ENCODE data around the gene CXADR.

Gene CXADR

DNA sequence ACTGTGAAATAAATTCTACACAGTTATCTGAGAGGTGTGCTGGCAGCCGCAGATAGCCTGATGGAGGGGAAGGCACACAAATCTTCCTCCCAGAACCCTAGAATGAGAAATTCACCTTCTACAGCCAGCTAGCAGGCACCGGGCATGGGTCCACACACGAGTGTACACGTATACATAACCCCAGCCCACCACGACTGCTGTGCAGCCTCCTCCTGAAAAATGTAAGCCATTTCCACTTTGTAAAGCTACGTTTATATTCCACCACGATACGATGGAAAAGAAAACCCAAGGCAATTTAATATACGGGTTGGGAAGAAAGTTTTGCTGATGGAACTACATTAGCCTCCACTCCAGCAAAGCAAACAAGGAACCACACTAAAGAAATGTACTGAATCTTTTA, 98.1 kb downstream of the CXADR start:
- FAIRE-seq, result no peak

GRCh38 chr21:17611414-17612022, 98.7 kb downstream of the CXADR start:
- FAIRE-seq, result no peak

DNA sequence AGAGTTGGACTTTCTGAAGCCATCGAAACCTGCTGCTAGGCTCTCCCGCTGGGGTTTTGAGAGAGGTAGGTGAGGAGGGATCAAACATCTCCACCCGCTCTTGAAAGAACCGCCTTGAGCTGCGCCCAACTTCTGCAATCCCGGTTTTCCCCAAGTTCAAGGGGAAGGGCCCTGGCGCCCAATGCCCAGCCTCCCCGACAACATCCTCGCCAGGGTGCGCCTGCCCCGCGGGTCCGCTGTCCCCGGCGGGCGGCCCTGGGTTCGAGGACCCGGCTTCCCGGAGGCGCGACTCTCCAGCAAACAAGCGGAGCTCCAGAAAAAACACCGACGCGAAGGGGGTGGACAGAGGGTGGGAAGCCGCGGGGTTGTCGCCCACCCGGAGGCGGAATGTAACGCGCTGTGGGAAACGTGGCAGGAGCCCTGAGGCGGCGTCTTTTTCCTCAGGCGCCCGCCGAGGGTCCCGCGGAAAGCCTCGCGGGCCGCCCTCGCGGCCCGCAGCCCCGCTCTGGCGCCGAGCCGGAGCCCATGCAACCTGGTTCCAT, 99.3 kb downstream of the CXADR start:
- no peak for FAIRE-seq

DNA sequence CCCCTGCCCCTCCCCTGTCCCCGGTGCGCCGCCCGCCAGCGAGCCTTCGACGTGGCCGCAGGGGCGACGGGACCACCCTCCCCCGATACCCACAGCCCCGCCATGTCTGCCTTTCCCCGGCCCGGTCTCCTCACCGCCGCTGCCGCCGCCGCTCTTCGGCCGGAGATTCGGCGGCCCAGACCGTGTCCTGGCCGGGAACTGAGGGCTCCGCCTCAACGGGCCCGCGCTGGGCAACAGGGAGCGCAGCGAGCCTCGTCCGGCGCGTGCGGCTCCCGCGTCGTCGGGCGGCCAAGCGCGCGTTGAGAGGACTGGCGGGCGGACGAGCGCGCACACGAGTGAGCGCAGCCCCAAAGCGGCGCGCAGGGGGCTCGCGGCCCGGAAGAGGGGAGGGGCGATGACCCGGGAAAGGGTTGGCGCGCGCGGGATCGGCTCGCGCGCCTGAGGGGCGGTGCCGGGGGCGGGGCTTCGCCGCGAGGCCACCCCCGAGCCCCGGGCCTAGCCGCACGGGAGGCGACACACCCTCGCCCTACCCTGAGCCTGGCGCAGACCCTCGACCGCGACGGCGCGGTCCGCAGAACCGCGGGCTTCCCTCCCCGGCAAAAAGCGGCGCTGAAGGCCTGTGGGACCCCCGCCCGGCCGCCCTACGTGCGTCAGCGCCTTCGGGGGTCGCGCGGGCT, 99.9 kb downstream of the CXADR start, which contains the start of gene BTG3:
TSS of gene BTG3 (minus strand) at position 337 of the 677 bp plus-strand sequence. CDS start 3,757 bp downstream, outside the sequence.
- no peak for FAIRE-seq

DNA sequence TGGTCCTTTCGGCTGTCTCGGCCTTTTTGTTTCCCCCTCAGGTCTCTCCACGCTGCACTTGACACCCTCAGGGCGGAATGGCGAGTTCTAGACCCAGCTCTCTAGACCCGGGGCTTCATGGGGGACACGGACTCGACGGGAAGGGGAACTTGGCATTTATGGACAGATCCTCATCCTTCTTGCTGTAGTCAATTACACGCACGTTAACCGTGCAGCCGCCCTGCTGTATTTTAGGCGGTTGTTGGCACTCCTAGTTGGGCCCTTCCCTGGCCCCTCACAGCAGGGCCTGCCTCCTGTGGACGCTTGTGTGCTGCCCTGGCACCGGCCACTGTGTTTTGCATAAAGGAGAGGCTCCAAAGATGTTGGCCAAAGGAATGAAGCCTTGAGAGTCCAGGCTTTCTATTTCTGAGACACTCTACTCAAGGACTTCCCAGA, 100.4 kb downstream of the CXADR start:
- FAIRE-seq, result no peak

GRCh38 chr21:17616831-17617230, 104.0 kb downstream of the CXADR start:
- no peak for FAIRE-seq

- FAIRE-seq, result no peak
Observed at GRCh38 chr21:17622018-17622417, 109.2 kb downstream of the CXADR start.

- no peak for FAIRE-seq
Observed at GRCh38 chr21:17631195-17631594, 118.4 kb downstream of the CXADR start.

DNA sequence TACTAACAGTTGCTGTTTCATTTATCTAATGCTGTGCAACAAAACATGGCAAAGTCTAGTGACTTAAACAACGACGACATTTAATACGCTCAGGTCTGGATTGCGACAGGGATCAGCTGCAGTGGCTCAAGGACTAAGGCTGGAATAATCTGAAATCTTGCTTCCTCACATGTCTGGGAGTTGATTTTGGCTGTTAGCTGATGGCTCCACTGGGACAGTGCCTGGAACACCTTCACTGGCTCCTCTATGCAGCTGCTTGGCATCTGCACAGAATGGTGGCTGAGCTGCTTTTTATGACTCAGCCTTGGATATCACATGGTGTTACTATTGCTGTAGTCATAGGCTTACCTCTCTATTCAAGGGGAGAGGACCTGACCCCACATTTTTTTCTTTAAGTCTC, 123.9 kb downstream of the CXADR start:
- FAIRE-seq, result no peak

- no peak for FAIRE-seq
Observed at GRCh38 chr21:17640821-17641220, 128.0 kb downstream of the CXADR start.
